CD1c-positive myeloid dendritic cell (primary cell): ENCODE measurements around the gene ARHGAP31.
A peak's percentile ranks its signal among the peaks of the same experiment; 100 is the strongest.
"Not testable (repeated sequence)": the region's sequence is repeated elsewhere in the genome, so short reads cannot be mapped to it uniquely, and the experiment has no call there.

Experiments
- DNase-seq: peaks from one replicate; pipeline ENCODE4 v3.0.0-alpha.2; 2016; ENCODE audit errors: extremely low spot score

The ARHGAP31 gene

DNA sequence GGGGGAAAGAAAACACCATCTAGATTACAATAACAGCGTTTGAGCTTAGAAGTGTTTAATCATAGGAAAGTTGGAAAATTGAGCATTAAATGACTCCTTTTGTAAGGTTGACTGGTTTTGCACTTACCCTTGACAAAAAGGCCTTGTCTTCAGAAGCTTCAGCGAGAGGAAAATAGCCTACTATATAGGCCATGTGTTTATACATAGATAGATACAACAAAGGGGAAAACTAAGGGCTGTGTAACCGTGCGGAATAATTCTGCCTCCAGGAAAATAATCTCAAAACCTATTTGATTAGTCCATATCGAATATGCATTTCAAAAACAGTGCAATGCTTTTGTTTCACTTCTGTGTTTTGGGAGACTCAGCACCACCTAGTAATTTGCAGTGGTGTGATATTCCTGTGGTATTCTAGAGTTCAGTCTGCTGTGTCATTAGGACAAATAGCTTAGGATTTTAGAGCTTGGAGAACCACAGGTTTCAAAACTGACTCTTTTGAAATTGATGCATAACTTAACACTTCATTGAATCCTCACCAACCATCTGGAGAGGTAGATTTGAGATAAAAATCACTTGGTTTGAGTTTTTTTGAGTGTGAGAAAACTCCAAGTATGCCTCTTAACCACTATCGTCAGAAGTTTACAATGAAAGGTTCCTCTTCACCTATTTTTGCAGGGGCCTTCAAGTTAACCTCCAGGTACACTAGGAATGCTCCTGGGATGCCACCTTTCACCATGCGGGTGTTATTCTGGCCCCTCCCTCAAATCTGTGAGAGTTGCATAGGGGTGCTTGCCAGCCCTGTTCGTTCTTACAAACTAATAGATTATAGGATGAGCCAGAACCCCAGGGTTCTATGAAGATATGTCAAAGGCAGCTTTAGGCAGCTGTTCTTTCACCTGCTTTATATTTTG is 1.9 kb downstream of the ARHGAP31 start:
- DNase-seq = peak; percentile 60

GRCh38 chr3:119296727-119297122 is 2.5 kb downstream of the ARHGAP31 start:
- no peak for DNase-seq

DNA sequence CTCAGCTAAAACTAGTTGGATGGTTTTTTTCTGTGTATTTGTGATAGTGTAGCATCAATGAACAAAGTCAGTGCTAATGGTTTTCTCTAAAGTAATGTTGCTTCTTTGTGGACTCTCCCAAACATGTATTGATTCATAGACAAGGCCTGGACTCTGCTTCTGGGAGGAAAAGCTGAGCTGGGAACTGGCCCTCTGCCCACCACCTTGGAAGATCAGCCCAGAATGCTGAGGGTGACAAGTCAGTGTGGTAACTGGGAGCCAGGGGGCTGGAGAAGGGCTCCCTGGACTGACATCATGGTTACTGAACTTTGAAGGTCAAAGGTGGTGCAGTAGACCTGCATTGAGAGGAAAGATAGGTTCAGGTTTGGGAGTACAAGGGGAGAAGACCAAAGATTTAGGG is 3.0 kb downstream of the ARHGAP31 start:
- DNase-seq = no peak

GRCh38 chr3:119298565-119298941 is 4.4 kb downstream of the ARHGAP31 start:
- no peak for DNase-seq

GRCh38 chr3:119300991-119301391 is 6.8 kb downstream of the ARHGAP31 start:
- peak; percentile 95 for DNase-seq

DNA sequence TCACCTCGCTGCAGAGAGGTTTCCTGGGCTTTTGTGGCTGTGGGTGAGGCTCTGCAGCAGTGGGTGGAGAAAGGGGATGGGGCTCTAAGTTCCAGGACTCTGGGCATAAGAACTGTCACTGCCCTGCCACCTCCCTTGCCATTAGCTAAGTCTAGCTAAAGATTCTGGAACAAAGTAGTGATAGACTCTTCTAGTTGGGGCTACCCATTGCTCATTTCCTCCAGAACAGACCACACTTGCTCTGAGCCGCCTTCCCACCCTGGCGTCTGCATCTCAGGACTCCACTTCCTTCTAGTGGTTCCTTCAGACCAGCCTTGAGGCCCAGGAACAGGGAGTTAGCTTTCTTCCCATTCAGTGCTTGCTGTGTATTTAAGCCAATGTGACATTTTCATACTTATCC is 7.5 kb downstream of the ARHGAP31 start:
- DNase-seq = peak; percentile 83

DNA sequence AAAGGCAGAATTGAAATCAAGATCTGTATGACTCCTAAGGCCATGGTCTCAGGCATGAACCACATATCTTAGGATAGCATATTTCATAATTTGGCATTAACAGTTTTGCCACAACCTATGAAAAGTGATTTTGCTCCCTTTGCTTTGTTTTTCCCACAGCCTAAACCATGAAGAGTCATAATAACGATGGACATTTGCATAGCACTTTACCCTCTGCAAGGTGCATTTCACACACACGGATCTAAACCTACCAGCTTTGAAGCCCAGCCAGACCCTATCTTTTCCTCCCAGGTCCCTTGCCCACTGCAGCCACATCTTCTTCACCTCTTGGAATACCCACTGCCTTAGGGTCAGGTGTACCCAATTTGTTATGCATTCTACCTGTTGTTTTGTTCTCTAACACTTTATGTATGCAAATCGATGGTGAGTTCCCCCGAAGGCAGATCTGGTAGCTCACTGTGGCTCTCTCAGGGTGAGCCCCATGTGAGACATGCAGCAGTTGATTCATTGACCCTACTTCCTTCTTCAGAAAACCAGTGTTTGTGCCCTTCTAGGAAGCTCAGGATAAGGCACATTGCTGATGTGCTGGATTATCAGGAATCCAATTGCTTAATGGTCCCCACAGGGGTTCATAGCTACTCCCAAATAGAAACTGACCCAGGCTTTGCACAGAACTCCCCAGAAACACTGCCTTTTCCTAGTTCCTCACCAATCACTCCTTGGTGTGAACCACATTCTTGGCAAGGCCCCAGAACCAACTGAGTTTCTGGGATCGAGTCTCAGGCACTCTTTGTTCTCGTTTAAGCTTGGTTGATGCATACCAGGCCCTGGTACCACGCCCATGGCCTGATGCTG is 8.7 kb downstream of the ARHGAP31 start:
- peak; percentile 89 for DNase-seq

- DNase-seq = no peak
These were observed 10.1 kb downstream of the ARHGAP31 start for GRCh38 chr3:119304201-119304713.

- DNase-seq = peak; percentile 80
These were observed 11.1 kb downstream of the ARHGAP31 start for GRCh38 chr3:119305286-119305685.

- DNase-seq = not testable (repeated sequence)
These were observed 12.2 kb downstream of the ARHGAP31 start for GRCh38 chr3:119306378-119306777.

- DNase-seq = no peak
These were observed 14.2 kb downstream of the ARHGAP31 start for GRCh38 chr3:119308355-119308754.

DNA sequence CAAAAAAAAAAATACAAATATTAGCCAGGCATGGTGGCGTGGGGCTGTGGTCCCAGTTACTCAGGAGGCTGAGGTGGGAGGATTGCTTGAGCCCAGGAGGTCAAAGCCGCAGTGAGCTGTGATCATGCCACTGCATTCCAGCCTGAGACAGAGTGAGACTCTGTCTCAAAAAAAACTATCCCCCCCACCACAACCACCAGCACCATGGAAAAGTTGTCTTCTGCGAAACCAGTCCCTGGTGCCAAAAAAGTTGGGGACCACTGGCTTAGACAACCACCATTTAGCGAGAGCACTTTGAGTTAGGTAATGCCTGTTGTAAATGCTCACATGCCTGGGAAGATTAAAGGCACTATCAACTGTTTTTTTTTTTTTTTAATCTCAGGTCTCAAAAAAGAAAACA is 15.4 kb downstream of the ARHGAP31 start:
- no peak for DNase-seq

- no peak for DNase-seq
These were observed 15.9 kb downstream of the ARHGAP31 start for GRCh38 chr3:119310071-119310470.

DNA sequence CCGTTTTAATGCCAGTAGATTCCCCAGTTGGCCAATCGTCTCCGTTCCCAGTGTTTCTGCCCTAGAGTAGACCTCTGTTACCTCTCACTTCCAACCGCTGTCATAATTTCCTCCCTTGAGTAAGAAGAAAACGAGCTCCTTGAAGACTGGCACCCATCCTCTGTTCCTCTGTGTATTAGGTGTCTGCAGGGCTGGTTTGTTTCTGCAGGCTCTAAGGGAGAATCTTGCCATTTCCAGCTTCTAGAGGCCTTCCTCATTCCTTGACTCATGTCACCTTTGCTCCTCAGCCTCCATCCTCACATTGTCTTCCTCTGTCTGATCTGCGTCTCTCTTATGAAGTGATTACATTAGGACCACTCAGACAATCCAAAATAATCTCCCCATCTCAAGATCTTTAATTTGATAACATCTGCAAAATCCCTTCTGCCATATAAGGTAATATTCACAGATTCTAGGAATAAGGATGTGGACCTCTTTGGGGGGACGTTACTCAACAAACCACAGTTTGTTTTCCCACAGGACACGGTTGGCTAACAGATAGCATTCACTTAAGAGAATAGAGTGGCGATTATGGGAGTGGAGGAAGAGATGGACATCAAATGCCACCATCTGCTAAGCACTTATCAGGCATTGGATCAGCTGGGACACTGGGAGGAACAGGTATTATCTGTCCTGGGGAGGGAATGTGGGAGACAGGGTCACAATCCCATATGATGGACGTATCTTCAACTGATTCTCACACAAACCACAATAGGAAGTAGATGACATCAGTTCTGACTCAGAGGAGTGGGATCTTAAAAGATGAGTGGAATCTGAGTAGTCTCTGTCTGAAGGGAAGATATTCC is 17.1 kb downstream of the ARHGAP31 start:
- DNase-seq = peak; percentile 70

DNA sequence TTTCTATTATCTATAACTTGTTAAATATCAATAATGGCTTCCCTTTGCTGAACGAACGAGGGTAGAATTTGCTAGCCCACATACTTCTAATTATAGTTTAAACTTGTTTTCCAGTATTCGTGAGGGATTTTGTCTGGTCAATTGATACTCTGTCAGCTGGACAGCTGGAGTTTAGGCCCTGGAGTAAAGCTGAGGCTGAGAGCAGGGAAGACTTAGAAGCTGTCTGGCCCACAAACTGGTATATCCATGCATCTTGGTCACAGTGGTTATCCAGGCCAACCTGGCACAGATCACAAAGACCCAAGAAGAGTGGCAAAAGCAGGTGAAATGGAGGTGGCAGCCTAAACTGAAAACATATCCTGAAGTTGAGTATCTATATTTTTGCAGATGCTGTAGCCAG is 19.3 kb downstream of the ARHGAP31 start:
- no peak for DNase-seq

DNA sequence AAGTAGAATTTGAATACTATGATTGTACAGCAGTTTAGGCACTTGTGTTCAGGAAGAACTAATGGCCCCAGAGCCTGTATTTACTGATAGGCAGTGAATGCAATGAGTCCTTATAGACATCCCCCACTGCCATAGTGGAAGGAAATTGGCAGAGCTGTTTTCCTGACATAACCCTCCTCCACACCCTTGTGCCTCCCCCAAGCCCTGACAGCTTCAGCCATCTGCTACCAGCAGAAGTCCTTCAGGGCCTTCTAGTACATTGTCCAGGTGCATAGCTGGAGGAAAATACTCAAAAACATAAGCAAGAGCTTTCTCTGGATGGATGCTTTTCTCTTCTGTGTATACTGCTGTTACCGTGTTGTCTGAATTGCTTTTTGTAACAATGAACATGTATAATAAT is 20.6 kb downstream of the ARHGAP31 start:
- no peak for DNase-seq

DNA sequence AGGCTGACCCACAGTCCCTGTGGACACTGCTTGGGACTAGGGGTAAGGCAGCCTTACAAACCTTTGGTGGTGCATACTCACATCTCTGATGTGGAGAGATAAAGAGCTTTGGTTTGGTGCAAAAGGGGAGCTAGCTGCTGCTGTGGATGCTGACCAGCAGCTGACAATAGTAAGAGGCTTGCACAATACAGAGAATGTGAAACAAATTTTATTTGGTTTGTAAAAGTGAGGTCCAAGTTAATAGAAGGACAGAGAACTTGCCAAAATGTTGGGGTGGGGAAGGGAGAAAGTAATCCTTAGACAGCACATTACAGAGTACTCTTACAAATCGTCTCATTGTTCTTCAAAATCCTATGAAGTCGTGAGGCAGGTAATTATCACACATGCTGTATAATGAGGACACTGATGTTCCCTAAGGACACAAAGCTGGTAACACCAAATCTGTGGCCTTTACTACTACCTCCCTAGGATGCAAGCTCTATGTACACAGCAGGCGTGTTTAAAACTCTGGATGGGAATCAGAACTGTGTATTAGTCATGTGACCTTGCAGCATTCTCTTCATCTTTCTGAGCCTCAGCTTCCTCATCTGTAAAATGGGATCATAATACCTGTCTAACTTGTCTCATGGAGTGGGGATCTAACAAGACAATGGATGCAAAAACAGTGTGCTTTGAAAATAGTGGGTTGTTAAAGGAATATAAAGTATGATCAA is 21.6 kb downstream of the ARHGAP31 start:
- DNase-seq = no peak

DNA sequence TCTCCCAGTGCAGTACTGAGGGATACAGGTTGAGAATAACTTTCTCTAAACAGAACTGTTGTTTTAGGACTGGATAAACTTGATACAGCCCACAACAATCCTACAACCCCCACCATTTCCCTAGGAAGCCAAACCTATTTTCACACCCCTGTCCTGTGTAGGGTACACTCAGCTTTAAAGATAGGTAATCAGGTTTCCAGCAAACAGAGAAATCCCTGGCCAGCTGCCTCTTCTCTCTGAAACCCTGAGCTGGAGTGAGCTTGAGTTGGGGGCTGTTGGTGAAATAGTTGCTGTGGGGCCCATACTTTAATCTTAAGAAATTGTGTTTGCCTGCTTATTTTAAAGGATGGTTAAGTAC is 22.1 kb downstream of the ARHGAP31 start:
- no peak for DNase-seq

DNA sequence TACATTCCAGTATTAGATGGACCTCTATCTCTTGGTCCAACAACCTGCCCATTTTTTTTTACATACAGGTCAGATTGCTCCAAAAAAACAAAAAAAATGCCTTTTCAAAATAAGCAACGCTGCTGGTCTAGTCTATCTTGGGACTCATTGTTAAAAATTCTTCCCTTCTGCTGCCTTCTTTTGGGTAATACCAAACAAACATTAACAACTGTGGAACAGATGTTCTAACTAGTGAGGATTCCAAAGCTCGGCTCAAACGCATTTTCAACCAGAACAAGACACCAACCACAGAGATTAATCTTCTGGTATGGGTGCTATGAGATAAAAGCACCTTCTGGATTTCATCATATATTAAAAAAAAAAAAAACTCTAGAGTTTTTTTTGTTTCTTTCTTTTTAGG is 24.7 kb downstream of the ARHGAP31 start:
- DNase-seq = no peak

- no peak for DNase-seq
These were observed 25.1 kb downstream of the ARHGAP31 start for GRCh38 chr3:119319311-119319710.

- peak; percentile 51 for DNase-seq
These were observed 26.6 kb downstream of the ARHGAP31 start for GRCh38 chr3:119320785-119321184.
